Activated CD4-positive, alpha-beta T cell treated with anti-CD3 and anti-CD28 coated beads for 36 hours (primary cell): ENCODE measurements around the gene PEX16. TPM values are rescaled to one million over a fixed set of nuclear protein-coding genes. Genes with fewer than 3 reads are reported as not detected.
A peak's percentile ranks its signal among the peaks of the same experiment; 100 is the strongest.
"Not testable (repeated sequence)": the region's sequence is repeated elsewhere in the genome, so short reads cannot be mapped to it uniquely, and the experiment has no call there.

Source experiments
- ATAC-seq: fragments of 200-7000 bp; cut with Tn5 transposase; one replicate; pipeline ENCODE4 v1.10.0; 2021; ENCODE audit warnings: mild to moderate bottlenecking, moderate library complexity
- CTCF ChIA-PET: fragments of 350-600 bp; sonication (Branson Sonifier 250); formaldehyde crosslinking; loops from one replicate; lab custom pipeline; 2021; ENCODE audit warnings: antibody characterized with exemption; lab: Charles Lee
- POLR2A ChIA-PET: fragments of 350-600 bp; sonication (Branson Sonifier 250); formaldehyde crosslinking; loops from one replicate; lab custom pipeline; 2021; ENCODE audit warnings: antibody characterized with exemption, inconsistent platforms; lab: Charles Lee
- DNase-seq: peaks from one replicate; pipeline ENCODE4 v3.0.0-alpha.2; 2020
- H3K27ac Mint-ChIP-seq: one replicate; pipeline ENCODE4 v1.8.0; 2021; ENCODE audit warnings: mixed read lengths
- H3K27me3 Mint-ChIP-seq: one replicate; pipeline ENCODE4 v1.8.0; 2021; ENCODE audit warnings: mixed read lengths
- H3K36me3 Mint-ChIP-seq: one replicate; pipeline ENCODE4 v1.8.0; 2021; ENCODE audit warnings: low read depth, mixed read lengths
- H3K4me1 Mint-ChIP-seq: one replicate; pipeline ENCODE4 v1.8.0; 2021; ENCODE audit warnings: mixed read lengths
- H3K4me3 Mint-ChIP-seq: one replicate; pipeline ENCODE4 v1.8.0; 2021; ENCODE audit warnings: mild to moderate bottlenecking, moderate library complexity, mixed read lengths
- H3K9me3 Mint-ChIP-seq: one replicate; pipeline ENCODE4 v1.8.0; 2021; ENCODE audit warnings: low read depth, mixed read lengths
- intact Hi-C, 2 experiments: fragments of 100-400 bp; cut with DNase I in 1 of 2; cut with micrococcal nuclease in 1 of 2; formaldehyde crosslinking; loops; one replicate each; pipeline versions ENCODE4 v1.14.2 to v1.15.1; 2022 to 2024; cut with DNase I, micrococcal nuclease
- total RNA-seq, 2 experiments: library from RNA; stranded (reverse); gene quantifications; one replicate each; pipeline ENCODE4 v1.2.3, GENCODE V29; 2021

The PEX16 gene
- total RNA-seq, 2 experiments from 2014 or later, result 28.1 to 33.4 TPM

DNA sequence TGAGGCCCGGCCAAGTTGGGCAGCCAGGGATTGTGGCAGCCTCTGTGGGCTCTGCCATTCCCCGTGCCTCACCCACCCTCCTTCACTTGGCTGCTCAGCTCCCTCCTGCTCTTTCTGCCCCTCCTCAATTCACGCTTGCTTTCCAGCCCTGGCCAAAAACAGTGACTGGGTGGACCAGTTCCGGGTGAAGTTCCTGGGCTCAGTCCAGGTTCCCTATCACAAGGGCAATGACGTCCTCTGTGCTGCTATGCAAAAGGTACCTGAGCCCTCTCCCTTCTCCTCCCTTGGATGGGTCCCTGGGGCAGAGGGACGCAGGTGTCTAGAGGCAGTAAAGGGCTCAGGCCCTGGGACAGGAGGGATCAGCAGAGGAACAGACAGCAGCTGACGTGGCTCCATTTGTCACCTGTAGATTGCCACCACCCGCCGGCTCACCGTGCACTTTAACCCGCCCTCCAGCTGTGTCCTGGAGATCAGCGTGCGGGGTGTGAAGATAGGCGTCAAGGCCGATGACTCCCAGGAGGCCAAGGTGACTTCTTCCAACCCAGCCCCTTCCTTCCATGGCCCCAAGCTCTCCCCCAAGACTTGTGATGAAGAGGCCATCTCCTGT is 13.3 kb downstream of the PEX16 start:
- no peak for ATAC-seq
- intact Hi-C loops, result no loop called here
- Mint-ChIP-seq H3K36me3 (no peaks in the 10 kb centered on the region), H3K9me3 (no peaks in the 10 kb centered on the region), H3K27me3 (peaks cover 7% of the 10 kb centered on the region), H3K4me3 (no peak overlapping the region), H3K27ac (no peak overlapping the region), H3K4me1 (peaks cover 3% of the 10 kb centered on the region)
- no peak for DNase-seq
- ChIA-PET POLR2A (no interaction called here), CTCF (no interaction called here)

DNA sequence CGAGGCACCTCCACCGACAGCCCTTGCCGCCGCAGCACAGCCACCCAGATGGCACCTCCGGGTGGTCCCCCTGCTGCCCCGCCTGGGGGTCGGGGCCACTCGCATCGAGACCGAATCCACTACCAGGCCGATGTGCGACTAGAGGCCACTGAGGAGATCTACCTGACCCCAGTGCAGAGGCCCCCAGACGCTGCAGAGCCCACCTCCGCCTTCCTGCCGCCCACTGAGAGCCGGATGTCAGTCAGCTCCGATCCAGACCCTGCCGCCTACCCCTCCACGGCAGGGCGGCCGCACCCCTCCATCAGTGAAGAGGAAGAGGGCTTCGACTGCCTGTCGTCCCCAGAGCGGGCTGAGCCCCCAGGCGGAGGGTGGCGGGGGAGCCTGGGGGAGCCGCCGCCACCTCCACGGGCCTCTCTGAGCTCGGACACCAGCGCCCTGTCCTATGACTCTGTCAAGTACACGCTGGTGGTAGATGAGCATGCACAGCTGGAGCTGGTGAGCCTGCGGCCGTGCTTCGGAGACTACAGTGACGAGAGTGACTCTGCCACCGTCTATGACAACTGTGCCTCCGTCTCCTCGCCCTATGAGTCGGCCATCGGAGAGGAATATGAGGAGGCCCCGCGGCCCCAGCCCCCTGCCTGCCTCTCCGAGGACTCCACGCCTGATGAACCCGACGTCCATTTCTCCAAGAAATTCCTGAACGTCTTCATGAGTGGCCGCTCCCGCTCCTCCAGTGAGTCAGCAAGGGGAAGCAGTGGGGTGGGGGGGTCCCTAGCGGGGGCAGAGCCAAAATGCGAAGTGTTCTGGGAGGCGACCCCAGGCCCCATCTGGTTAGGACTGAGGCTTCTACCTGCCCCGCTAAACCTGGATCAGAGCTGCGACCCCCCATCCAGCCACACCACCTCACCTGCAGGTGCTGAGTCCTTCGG is 15.0 kb downstream of the PEX16 start:
- no peak for DNase-seq
- Mint-ChIP-seq H3K27ac (no peak overlapping the region), H3K4me3 (no peak overlapping the region), H3K36me3 (no peaks in the 10 kb centered on the region), H3K9me3 (no peaks in the 10 kb centered on the region), H3K4me1 (peaks cover 4% of the 10 kb centered on the region), H3K27me3 (peaks cover 14% of the 10 kb centered on the region)
- POLR2A ChIA-PET, result no interaction called here
- ATAC-seq, result no peak
- CTCF ChIA-PET, result no interaction called here
- intact Hi-C loops, result no loop called here

DNA sequence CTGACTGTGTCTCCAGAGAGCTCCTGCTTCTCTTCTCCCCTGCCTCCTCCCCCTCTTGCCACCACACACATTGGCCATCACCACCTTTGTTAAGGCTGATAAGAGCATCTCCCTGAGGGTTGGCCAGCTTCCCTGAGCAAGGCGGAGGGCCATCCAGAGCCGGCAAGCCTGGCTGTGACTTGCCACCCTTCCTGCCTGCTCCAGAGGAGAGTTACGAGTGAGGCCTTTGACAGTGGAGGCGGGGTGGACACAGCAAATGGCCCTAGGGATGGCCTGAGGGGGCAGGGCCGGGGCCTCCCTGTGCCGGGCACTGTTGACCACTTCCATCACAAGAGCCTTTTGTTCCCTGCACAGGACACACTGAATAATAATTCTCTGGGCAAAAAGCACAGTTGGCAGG is 16.1 kb downstream of the PEX16 start:
- no peaks in the 10 kb centered on the region for H3K9me3 Mint-ChIP-seq
- intact Hi-C loops, result no loop called here
- CTCF ChIA-PET, result no interaction called here
- H3K4me1 Mint-ChIP-seq, result peaks cover 4% of the 10 kb centered on the region
- DNase-seq, result no peak
- H3K36me3 Mint-ChIP-seq, result no peaks in the 10 kb centered on the region
- no peak overlapping the region for H3K4me3 Mint-ChIP-seq
- POLR2A ChIA-PET, result interaction anchor here (0.6 kb wide), 1 partner anchor 40 kb away, joined by 3 read pairs; no protein-coding TSS in a partner anchor
- peaks cover 20% of the 10 kb centered on the region for H3K27me3 Mint-ChIP-seq
- H3K27ac Mint-ChIP-seq, result no peak overlapping the region
- no peak for ATAC-seq

DNA sequence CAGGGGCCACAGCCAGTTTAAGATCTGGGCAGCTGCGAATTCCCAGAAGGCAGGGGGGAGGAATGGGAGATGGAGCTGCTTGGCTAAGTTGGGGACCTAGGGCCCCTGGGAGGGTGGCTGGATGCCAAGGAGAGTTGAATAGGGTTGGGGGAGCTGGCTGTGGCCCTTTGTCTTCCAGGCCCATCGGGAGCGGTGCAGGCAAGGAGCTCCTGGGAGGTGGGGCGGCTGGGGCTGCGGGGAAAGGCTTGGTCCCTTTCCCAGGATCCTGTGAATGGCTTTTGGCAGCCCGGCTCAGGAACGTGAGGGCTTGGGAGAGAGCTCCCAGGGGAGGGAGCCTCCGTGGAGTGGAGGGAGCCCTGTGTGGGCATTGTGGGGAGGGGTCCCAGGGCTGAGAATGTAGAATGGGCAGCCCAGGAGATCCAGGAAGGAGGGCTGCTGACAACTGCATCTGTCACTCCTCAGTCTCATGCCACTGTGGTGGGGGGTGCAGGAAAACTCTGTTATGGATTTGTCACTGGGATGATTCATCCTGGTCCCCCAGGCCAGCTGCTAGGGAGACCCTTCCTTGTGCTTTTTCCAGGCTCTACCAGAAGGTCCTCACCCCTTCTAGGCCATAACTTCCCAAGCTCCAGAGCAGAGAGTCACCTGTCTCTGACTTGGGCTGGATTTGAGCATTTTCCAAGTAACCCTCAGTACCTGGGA is 16.6 kb downstream of the PEX16 start:
- Mint-ChIP-seq H3K9me3 (no peaks in the 10 kb centered on the region), H3K4me3 (peak overlapping the region; percentile 52), H3K36me3 (no peaks in the 10 kb centered on the region), H3K27me3 (peaks cover 20% of the 10 kb centered on the region), H3K27ac (no peak overlapping the region), H3K4me1 (peaks cover 2% of the 10 kb centered on the region)
- intact Hi-C loops, result loop anchor here in 1 of 2 experiments (1.0 kb wide), 1 partner anchor 54 kb away; the partner anchor contains the start of gene CRY2
- ATAC-seq (no peak), DNase-seq (no peak)
- POLR2A ChIA-PET, result interaction anchor here (0.6 kb wide), 1 partner anchor 40 kb away, joined by 3 read pairs; no protein-coding TSS in a partner anchor
- CTCF ChIA-PET, result no interaction called here

- H3K4me1 Mint-ChIP-seq, POLR2A ChIA-PET, ATAC-seq, H3K36me3 Mint-ChIP-seq, H3K27ac Mint-ChIP-seq, CTCF ChIA-PET, DNase-seq, H3K9me3 Mint-ChIP-seq: not testable (repeated sequence)
- peaks cover 20% of the 10 kb centered on the region for H3K27me3 Mint-ChIP-seq
- intact Hi-C loops, result loop anchor here in 1 of 2 experiments (1.0 kb wide), 1 partner anchor 53 kb away; the partner anchor contains the start of gene CRY2
- peak overlapping the region; percentile 52 for H3K4me3 Mint-ChIP-seq
Measured at GRCh38 chr11:45900175-45900800, 17.4 kb downstream of the PEX16 start.

- Mint-ChIP-seq H3K27ac (no peak overlapping the region), H3K9me3 (no peaks in the 10 kb centered on the region), H3K4me1 (peaks cover 2% of the 10 kb centered on the region), H3K4me3 (peak overlapping the region; percentile 40), H3K36me3 (no peaks in the 10 kb centered on the region), H3K27me3 (peaks cover 26% of the 10 kb centered on the region)
- intact Hi-C loops, result loop anchor here (1.0 to 5.0 kb wide), 5 partner anchors 14 to 94 kb away; partner anchors contain the start of genes CRY2 (in 2 of the 2), MAPK8IP1 (in 1 of the 2) and SLC35C1 (in 1 of the 2)
- ChIA-PET POLR2A (no interaction called here), CTCF (interaction anchor here (1.1 kb wide), 1 partner anchor 25 kb away, joined by 6 read pairs; no protein-coding TSS in a partner anchor)
- ATAC-seq, result peak; percentile 86
- peak; percentile 80 for DNase-seq
Measured at GRCh38 chr11:45899448-45900174, 18.1 kb downstream of the PEX16 start.

DNA sequence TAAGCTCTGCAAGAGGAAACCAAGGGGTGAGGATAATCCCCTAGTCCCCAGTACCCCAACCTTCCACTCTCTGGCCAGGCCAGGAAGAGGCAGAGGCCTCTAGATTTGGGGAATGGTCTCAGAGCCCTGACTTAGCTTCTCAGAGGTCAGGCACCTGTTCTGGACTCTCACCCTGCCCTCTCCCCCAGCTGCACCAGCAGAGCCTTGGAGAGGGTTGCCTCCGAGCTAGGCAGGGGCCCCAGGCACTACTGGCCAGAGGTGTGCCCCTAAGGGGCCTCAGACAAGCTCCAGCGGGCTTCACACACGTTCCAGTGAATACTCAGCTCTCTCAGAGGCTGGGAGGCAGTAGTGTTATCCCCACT is 18.6 kb downstream of the PEX16 start:
- ChIA-PET POLR2A (no interaction called here), CTCF (interaction anchor here (1.1 to 1.4 kb wide), 2 partner anchors 10 to 24 kb away, joined by 5 to 6 read pairs; no protein-coding TSS in a partner anchor)
- Mint-ChIP-seq H3K9me3 (no peaks in the 10 kb centered on the region), H3K4me3 (peak overlapping the region; percentile 40), H3K4me1 (peaks cover 2% of the 10 kb centered on the region), H3K27me3 (peaks cover 30% of the 10 kb centered on the region), H3K36me3 (no peaks in the 10 kb centered on the region), H3K27ac (no peak overlapping the region)
- intact Hi-C loops, result loop anchor here (1.0 to 5.0 kb wide), 4 partner anchors 14 to 94 kb away; partner anchors contain the start of genes CRY2 (in 1 of the 2), MAPK8IP1 (in 1 of the 2) and SLC35C1 (in 1 of the 2)
- DNase-seq (no peak), ATAC-seq (no peak)

GRCh38 chr11:45897556-45897955 is 20.1 kb downstream of the PEX16 start:
- ATAC-seq (no peak), DNase-seq (no peak)
- ChIA-PET POLR2A (no interaction called here), CTCF (interaction anchor here (1.4 to 1.7 kb wide), 2 partner anchors 9 to 26 kb away, joined by 5 to 6 read pairs; no protein-coding TSS in a partner anchor)
- Mint-ChIP-seq H3K9me3 (no peaks in the 10 kb centered on the region), H3K27me3 (peaks cover 32% of the 10 kb centered on the region), H3K36me3 (no peaks in the 10 kb centered on the region), H3K4me3 (no peak overlapping the region), H3K27ac (no peak overlapping the region), H3K4me1 (peaks cover 2% of the 10 kb centered on the region)
- intact Hi-C loops, result loop anchor here in 1 of 2 experiments (5.0 kb wide), 1 partner anchor 50 kb away; the partner anchor contains the start of gene CRY2

DNA sequence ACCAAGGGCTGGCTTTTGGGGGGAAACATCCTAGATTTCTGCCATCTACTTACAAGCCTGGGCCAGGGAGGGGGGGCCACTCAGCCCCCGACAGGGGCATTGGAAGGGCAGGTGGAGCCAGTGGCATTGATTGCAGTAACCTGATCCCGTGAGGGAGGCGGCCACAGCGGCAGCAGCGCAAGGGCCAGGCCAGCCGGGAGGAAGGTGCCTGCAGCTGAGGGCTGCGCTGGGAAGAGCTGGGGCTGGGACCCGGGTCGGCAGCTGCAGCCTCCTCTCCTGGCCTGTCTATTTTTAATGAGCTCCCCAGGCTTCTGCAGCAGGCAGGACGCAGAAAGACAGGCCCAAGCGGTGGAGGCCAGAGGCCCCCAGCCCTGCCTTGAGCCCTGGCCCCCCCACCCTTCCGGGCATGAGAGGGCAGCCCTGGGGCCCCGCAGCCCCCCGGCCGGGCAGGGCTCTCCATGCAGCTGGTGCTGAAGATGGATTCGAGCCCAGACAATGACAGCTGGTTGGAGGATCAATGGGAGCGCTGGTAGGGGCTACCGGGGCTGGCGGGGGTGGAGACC is 21.2 kb downstream of the PEX16 start:
- DNase-seq (no peak), ATAC-seq (no peak)
- peaks cover 2% of the 10 kb centered on the region for H3K4me1 Mint-ChIP-seq
- H3K27me3 Mint-ChIP-seq, result peaks cover 32% of the 10 kb centered on the region
- ChIA-PET CTCF (interaction anchor here (1.7 kb wide), 1 partner anchor 25 kb away, joined by 6 read pairs; no protein-coding TSS in a partner anchor), POLR2A (interaction anchor here (0.6 kb wide), 1 partner anchor 87 kb away, joined by 3 read pairs; no protein-coding TSS in a partner anchor)
- H3K9me3 Mint-ChIP-seq, result no peaks in the 10 kb centered on the region
- no peak overlapping the region for H3K27ac Mint-ChIP-seq
- no peaks in the 10 kb centered on the region for H3K36me3 Mint-ChIP-seq
- intact Hi-C loops, result loop anchor here in 1 of 2 experiments (5.0 kb wide), 1 partner anchor 49 kb away; the partner anchor contains the start of gene CRY2
- H3K4me3 Mint-ChIP-seq, result no peak overlapping the region
